ENCODE results near the gene LRRC2.

GRCh38 chr3:46496746-46497555 lies 69.2 kb downstream of the LRRC2 start:
- TF ChIP-seq CTCF (IDR thresholded peaks at IDR 0.05), result peak in 1 of 3 experiments; percentile 4
- TF ChIP-seq EP300 (IDR thresholded peaks at IDR 0.05), result no peak
- no peak for TF ChIP-seq POLR2AphosphoS5 (IDR thresholded peaks at IDR 0.05)
- no peak for TF ChIP-seq POLR2A (IDR thresholded peaks at IDR 0.05; ENCODE audit: low read depth)

Data from esophagus muscularis mucosa (tissue), 4 donors.